Glutamatergic neuron (in vitro differentiated cells): ENCODE measurements around the gene LAMA5. TPM values are rescaled to one million over a fixed set of nuclear protein-coding genes. Genes with fewer than 3 reads are reported as not detected.

ENCODE experiments used
- DNase-seq: peaks from one replicate; pipeline ENCODE4 v3.0.0; 2022
- H3K27ac Mint-ChIP-seq: one replicate; pipeline ENCODE4 v1.8.0; 2020; ENCODE audit warnings: mild to moderate bottlenecking, mixed read lengths, inconsistent platforms; ENCODE audit not compliant: unreplicated experiment
- H3K27me3 Mint-ChIP-seq: one replicate; pipeline ENCODE4 v1.8.0; 2020; ENCODE audit warnings: mild to moderate bottlenecking, moderate library complexity, mixed read lengths, inconsistent platforms; ENCODE audit not compliant: unreplicated experiment
- H3K36me3 Mint-ChIP-seq: one replicate; pipeline ENCODE4 v1.8.0; 2020; ENCODE audit warnings: mild to moderate bottlenecking, mixed read lengths, inconsistent platforms; ENCODE audit not compliant: unreplicated experiment
- H3K4me1 Mint-ChIP-seq: one replicate; pipeline ENCODE4 v1.8.0; 2020; ENCODE audit warnings: mild to moderate bottlenecking, low read depth, mixed read lengths, inconsistent platforms; ENCODE audit not compliant: unreplicated experiment
- H3K4me3 Mint-ChIP-seq: one replicate; pipeline ENCODE4 v1.8.0; 2020; ENCODE audit warnings: mild to moderate bottlenecking, mixed read lengths, inconsistent platforms; ENCODE audit not compliant: unreplicated experiment
- H3K9me3 Mint-ChIP-seq: one replicate; pipeline ENCODE4 v1.8.0; 2020; ENCODE audit warnings: mild to moderate bottlenecking, moderate library complexity, mixed read lengths, inconsistent platforms; ENCODE audit not compliant: unreplicated experiment
- total RNA-seq: library from RNA; stranded (reverse); fragmentation: NEBNext Ultra II Directional; extraction: Animal tissue kit (Norgen Biotek cat#: 25700); gene quantifications from one replicate; pipeline ENCODE4 v1.2.1, GENCODE V29; 2021; ENCODE audit not compliant: unreplicated experiment
- TF ChIP-seq, protein P1 (sequence below): fragments of 200-600 bp; sonication (generic); IDR thresholded peaks from one replicate; pipeline ENCODE4 v1.5.0; 2021; ENCODE audit not compliant: partially characterized antibody, unreplicated experiment

LAMA5 gene
- total RNA-seq, 1 donor from 2014 or later, result 724 TPM

DNA sequence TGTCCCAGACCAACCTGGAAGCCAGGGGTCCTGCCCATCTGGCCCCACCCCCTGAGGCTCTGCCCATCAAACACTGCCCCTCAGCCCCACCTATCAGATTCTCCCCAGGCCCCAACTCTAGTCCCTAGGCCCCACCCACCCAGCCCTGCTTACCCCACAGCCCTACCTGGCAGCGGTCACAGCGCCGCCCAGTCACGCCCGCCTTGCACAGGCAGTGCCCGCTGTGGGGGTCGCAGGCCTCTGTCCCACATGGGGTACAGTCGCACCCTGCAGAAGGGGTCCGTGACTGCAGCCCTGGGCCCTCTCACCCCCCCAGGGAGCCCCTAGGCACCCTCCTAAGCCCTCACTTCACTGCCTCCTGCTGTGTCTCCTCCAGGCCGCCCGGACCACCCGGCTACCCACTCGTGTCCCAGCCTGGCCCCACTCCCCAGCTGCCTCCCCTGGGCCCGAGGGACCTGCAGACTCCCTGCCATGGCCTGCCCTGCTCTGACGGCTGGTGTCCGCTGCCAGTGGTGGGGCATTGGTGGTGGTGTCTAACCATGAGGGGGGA lies 44.5 kb downstream of the LAMA5 start:
- TF ChIP-seq, protein P1, sequence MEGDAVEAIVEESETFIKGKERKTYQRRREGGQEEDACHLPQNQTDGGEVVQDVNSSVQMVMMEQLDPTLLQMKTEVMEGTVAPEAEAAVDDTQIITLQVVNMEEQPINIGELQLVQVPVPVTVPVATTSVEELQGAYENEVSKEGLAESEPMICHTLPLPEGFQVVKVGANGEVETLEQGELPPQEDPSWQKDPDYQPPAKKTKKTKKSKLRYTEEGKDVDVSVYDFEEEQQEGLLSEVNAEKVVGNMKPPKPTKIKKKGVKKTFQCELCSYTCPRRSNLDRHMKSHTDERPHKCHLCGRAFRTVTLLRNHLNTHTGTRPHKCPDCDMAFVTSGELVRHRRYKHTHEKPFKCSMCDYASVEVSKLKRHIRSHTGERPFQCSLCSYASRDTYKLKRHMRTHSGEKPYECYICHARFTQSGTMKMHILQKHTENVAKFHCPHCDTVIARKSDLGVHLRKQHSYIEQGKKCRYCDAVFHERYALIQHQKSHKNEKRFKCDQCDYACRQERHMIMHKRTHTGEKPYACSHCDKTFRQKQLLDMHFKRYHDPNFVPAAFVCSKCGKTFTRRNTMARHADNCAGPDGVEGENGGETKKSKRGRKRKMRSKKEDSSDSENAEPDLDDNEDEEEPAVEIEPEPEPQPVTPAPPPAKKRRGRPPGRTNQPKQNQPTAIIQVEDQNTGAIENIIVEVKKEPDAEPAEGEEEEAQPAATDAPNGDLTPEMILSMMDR, result no peak
- no peak overlapping the region for H3K27ac Mint-ChIP-seq
- H3K27me3 Mint-ChIP-seq, result peaks cover 7% of the 10 kb centered on the region
- H3K4me1 Mint-ChIP-seq, result no peaks in the 10 kb centered on the region
- peaks cover 6% of the 10 kb centered on the region for H3K9me3 Mint-ChIP-seq
- H3K36me3 Mint-ChIP-seq, result peaks cover 9% of the 10 kb centered on the region
- DNase-seq, result no peak
- no peak overlapping the region for H3K4me3 Mint-ChIP-seq

DNA sequence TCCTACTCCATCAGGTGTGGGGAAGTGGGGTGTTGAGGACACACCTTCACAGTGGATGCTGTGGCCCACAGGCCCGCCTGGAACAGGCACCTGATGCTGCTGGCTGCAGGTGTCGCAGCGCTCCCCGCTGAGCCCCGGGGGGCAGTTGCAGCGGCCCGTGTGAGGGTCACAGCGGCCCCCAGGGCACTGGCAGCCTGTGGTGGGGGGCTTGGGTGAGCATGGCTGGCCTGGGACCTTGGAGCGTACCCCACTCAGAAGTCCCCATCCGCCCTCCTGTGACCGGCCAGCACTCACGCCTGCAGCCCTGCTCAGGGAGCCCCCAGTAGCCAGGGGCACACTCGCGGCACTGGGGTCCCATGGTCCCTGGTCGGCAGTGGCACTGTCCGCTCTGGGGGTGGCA lies 45.1 kb downstream of the LAMA5 start:
- Mint-ChIP-seq H3K27me3 (peaks cover 7% of the 10 kb centered on the region), H3K4me1 (no peaks in the 10 kb centered on the region), H3K36me3 (peaks cover 9% of the 10 kb centered on the region), H3K27ac (no peak overlapping the region), H3K4me3 (no peak overlapping the region), H3K9me3 (peaks cover 6% of the 10 kb centered on the region)
- DNase-seq, result no peak
- TF ChIP-seq, protein P1, result no peak

DNA sequence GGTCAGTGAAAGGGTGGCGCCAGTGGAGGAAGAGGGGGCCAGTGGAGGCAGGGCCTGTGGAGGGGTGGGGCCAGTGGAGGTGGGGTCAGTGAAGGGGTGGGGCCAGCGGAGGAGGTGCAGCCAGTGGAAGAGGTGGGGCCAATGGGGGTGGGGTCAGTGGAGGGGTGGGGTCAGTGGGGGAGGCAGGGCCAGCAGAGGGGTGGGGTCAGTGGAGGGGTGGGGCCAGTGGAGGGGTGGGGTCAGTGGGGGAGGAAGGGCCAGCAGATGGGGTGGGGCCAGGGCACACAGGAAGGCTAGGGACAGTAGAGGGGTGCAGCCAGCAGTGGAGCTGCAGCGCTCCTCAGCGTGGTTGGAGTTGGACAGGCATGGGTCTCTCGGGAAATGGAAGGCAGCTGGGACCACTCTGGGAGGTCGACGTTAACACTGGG lies 45.6 kb downstream of the LAMA5 start:
- peaks cover 9% of the 10 kb centered on the region for H3K36me3 Mint-ChIP-seq
- TF ChIP-seq, protein P1, result no peak
- peaks cover 7% of the 10 kb centered on the region for H3K27me3 Mint-ChIP-seq
- no peaks in the 10 kb centered on the region for H3K4me1 Mint-ChIP-seq
- peaks cover 6% of the 10 kb centered on the region for H3K9me3 Mint-ChIP-seq
- DNase-seq, result no peak
- H3K27ac Mint-ChIP-seq, result peak overlapping the region; percentile 48
- H3K4me3 Mint-ChIP-seq, result no peak overlapping the region

DNA sequence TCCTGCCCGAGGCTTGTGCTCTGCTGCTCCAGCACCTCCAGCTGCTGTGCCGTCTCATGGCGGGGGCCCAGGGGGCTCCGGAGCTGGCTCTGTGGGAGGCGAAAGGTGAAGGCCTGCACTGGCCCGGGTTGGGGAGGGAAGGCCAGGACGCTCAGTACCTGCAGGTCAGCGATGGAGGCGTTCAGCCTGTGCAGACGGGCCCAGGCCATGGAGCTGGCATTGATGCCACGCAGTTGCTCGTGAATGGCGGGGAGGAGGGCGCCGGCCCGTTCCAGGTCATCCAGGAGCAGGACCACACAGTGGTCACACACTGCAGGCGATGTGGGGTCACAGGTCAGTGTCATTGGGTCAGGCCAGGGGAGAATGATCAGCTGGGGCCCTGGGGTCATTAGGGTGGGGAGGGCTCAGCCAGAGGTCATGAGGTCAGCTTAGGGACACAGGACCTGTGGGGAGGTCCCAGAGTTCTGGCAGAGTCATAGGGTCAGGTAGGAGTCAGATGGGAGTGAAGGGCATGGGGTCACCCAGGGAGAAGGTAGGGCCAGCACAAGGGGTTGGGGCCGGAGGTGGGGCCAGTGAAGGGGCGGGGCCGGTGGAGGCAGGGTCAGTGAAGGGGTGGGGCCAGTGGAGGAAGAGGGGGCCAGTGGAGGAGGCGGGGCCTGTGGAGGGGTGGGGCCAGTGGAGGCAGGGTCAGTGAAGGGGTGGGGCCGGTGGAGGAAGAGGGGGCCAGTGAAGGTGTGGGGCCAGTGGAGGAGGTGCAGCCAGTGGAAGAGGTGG lies 46.3 kb downstream of the LAMA5 start:
- no peak overlapping the region for H3K27ac Mint-ChIP-seq
- H3K27me3 Mint-ChIP-seq, result peaks cover 6% of the 10 kb centered on the region
- H3K36me3 Mint-ChIP-seq, result peaks cover 4% of the 10 kb centered on the region
- TF ChIP-seq, protein P1, result no peak
- H3K9me3 Mint-ChIP-seq, result peaks cover 4% of the 10 kb centered on the region
- peak; percentile 55 for DNase-seq
- no peak overlapping the region for H3K4me3 Mint-ChIP-seq
- no peaks in the 10 kb centered on the region for H3K4me1 Mint-ChIP-seq

DNA sequence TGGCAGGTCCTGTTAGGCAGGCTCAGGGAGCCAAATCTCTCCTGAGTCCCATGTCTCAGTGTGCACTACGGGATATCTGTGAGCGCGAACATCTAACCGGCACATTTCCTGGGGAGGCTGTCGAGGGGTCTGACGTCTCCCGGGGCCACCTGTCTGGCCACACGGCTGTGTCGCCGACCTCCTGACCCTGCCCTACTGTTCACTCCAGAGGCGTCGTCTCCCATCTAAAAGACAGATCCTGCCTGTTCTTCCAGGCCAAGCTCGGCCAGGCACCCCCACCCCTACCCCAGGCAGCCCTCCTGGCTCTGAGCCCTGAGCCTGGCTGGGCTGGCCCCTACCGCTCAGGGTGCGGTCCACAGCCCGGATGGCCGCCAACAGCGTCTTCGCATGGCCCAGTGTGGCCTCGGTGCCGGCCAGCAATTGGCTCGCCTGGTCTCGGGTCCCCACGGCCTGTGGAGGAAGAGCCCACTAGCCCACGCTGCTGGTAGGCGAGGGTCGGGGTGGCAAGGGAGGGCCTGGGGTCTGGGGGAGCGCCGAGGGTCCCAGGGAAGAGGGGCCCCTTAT lies 47.7 kb downstream of the LAMA5 start:
- Mint-ChIP-seq H3K9me3 (peaks cover 4% of the 10 kb centered on the region), H3K27me3 (peaks cover 5% of the 10 kb centered on the region), H3K36me3 (no peaks in the 10 kb centered on the region), H3K27ac (peak overlapping the region; percentile 33), H3K4me1 (no peaks in the 10 kb centered on the region), H3K4me3 (no peak overlapping the region)
- no peak for DNase-seq
- TF ChIP-seq, protein P1, result no peak
